Hepatocyte (in vitro differentiated cells): ENCODE measurements around the gene AKT1. TPM values are rescaled to one million over a fixed set of nuclear protein-coding genes. Genes with fewer than 3 reads are reported as not detected.

Source experiments
- DNase-seq: peaks from one replicate; pipeline ENCODE4 v3.0.0-alpha.2; 2016; ENCODE audit warnings: low spot score
- H2AFZ ChIP-seq: fragments of 200-600 bp; sonication (generic); 2 replicates; pipeline ENCODE4 v1.6.0; 2016; ENCODE audit warnings: antibody characterized with exemption, mild to moderate bottlenecking
- H3K27ac ChIP-seq: fragments of 200-600 bp; sonication (generic); 2 replicates; pipeline ENCODE4 v1.5.1; 2016; ENCODE audit warnings: mild to moderate bottlenecking
- H3K27me3 ChIP-seq: fragments of 200-600 bp; sonication (generic); 2 replicates; pipeline ENCODE4 v1.6.1; 2016
- H3K36me3 ChIP-seq: fragments of 200-600 bp; sonication (generic); replicated peaks from 2 replicates; pipeline ENCODE4 v1.5.1; 2016; ENCODE audit warnings: low read depth; ENCODE audit not compliant: insufficient read depth
- H3K4me1 ChIP-seq: fragments of 200-600 bp; sonication (generic); 2 replicates; pipeline ENCODE4 v1.5.1; 2016; ENCODE audit warnings: mild to moderate bottlenecking, moderate library complexity; ENCODE audit not compliant: insufficient read depth
- H3K4me2 ChIP-seq: fragments of 200-600 bp; sonication (generic); 2 replicates; pipeline ENCODE4 v1.6.0; 2016
- H3K4me3 ChIP-seq: fragments of 200-600 bp; sonication (generic); 2 replicates; pipeline ENCODE4 v1.5.1; 2016; ENCODE audit warnings: mild to moderate bottlenecking
- H3K79me2 ChIP-seq: fragments of 200-600 bp; sonication (generic); 2 replicates; pipeline ENCODE4 v1.6.0; 2017; ENCODE audit warnings: mild to moderate bottlenecking
- H3K9me2 ChIP-seq: fragments of 200-600 bp; sonication (generic); replicated peaks from 2 replicates; pipeline ENCODE4 v1.6.0; 2017; ENCODE audit warnings: mild to moderate bottlenecking; ENCODE audit not compliant: insufficient read depth
- H3K9me3 ChIP-seq: fragments of 200-600 bp; sonication (generic); 2 replicates; pipeline ENCODE4 v1.5.1; 2016; ENCODE audit warnings: low read depth, mild to moderate bottlenecking
- H4K20me1 ChIP-seq: fragments of 200-600 bp; sonication (generic); 2 replicates; pipeline ENCODE4 v1.6.0; 2016; ENCODE audit warnings: mild to moderate bottlenecking; ENCODE audit not compliant: insufficient read depth, poor library complexity, severe bottlenecking
- EZH2 ChIP-seq: fragments of 200-600 bp; sonication (generic); IDR thresholded peaks from 2 replicates; pipeline ENCODE4 v1.6.1; 2016; ENCODE audit warnings: antibody characterized with exemption, mild to moderate bottlenecking, borderline replicate concordance
- EZH2phosphoT487 ChIP-seq: fragments of 200-600 bp; sonication (generic); IDR thresholded peaks from one replicate; pipeline ENCODE4 v1.6.1; 2018; ENCODE audit warnings: antibody characterized with exemption, mild to moderate bottlenecking, low read depth, moderate library complexity; ENCODE audit not compliant: unreplicated experiment, severe bottlenecking
- whole genome bisulfite sequencing: methylation state at CpG from one replicate; pipeline ENCODE4 v1.1.6; 2016; ENCODE audit warnings: low lambda C conversion rate; ENCODE audit errors: missing lambda C conversion rate; 5-methylcytosine and 5-hydroxymethylcytosine counted together
- polyA plus RNA-seq: library from polyadenylated mRNA; unstranded; fragments of >200 nt; fragmentation: Nextera tagmentation; extraction: Ambion mirVana; gene quantifications from 2 replicates; pipeline ENCODE4 v1.2.1, GENCODE V29; 2016
- total RNA-seq: library from RNA; depleted of rRNA; stranded (reverse); fragments of >200 nt; gene quantifications from 2 replicates; pipeline ENCODE4 v1.2.3, GENCODE V29; 2014
- TF ChIP-seq, protein P1 (sequence below): fragments of 200-600 bp; sonication (generic); IDR thresholded peaks from 2 replicates; pipeline ENCODE4 v1.5.1; 2016; ENCODE audit warnings: antibody characterized with exemption, mild to moderate bottlenecking; ENCODE audit not compliant: poor library complexity

The AKT1 gene
- total and polyA plus RNA-seq, 2 experiments from 2014 or later = 124 to 159 TPM

DNA sequence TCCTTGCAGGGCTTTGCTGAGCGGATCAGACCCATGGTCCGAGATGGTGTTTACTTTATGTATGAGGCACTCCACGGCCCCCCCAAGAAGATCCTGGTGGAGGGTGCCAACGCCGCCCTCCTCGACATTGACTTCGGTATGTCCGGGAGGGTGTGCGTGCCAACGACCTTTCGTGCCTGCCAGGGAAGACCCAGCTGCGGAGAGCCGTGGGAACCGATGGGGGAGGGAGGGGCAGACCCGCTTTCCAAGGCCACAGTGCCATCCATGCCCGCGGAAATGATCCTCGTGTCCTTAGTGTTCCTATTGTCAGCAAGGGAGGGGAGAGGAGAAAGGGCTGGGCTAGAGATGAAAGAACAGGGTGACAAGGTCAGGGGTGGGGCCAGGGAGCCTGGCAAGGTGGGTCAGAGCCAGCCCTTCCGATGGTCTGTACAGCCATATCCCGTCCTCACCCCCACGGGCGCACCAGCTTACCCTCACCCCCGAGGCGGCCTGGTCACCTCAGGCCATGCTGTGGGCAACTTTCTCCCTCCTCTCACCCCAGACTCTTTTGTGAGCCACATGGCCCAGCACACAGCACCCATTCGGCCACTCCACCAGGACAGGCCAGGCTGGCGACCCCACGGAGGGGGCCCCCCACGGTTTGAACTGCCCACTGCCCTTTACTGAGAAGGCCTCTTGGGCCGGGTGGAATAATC, 54.3 kb downstream of the AKT1 start:
- H3K27me3 ChIP-seq = no peaks in the 10 kb centered on the region
- no peak overlapping the region for H3K27ac ChIP-seq
- no peak for DNase-seq
- peaks cover 3% of the 10 kb centered on the region for H3K4me1 ChIP-seq
- H3K79me2 ChIP-seq = no peaks in the 10 kb centered on the region
- H3K9me3 ChIP-seq = no peaks in the 10 kb centered on the region
- TF ChIP-seq EZH2phosphoT487 (no peak), EZH2 (no peak)
- TF ChIP-seq, protein P1, sequence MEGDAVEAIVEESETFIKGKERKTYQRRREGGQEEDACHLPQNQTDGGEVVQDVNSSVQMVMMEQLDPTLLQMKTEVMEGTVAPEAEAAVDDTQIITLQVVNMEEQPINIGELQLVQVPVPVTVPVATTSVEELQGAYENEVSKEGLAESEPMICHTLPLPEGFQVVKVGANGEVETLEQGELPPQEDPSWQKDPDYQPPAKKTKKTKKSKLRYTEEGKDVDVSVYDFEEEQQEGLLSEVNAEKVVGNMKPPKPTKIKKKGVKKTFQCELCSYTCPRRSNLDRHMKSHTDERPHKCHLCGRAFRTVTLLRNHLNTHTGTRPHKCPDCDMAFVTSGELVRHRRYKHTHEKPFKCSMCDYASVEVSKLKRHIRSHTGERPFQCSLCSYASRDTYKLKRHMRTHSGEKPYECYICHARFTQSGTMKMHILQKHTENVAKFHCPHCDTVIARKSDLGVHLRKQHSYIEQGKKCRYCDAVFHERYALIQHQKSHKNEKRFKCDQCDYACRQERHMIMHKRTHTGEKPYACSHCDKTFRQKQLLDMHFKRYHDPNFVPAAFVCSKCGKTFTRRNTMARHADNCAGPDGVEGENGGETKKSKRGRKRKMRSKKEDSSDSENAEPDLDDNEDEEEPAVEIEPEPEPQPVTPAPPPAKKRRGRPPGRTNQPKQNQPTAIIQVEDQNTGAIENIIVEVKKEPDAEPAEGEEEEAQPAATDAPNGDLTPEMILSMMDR = no peak
- H3K4me3 ChIP-seq = no peak overlapping the region
- H3K4me2 ChIP-seq = no peak overlapping the region
- no peak overlapping the region for H2AFZ ChIP-seq
- 93% methylated on average over 29 of the region's 29 CpGs for WGBS
- no peaks in the 10 kb centered on the region for H3K36me3 ChIP-seq
- H3K9me2 ChIP-seq = no peaks in the 10 kb centered on the region
- no peaks in the 10 kb centered on the region for H4K20me1 ChIP-seq

DNA sequence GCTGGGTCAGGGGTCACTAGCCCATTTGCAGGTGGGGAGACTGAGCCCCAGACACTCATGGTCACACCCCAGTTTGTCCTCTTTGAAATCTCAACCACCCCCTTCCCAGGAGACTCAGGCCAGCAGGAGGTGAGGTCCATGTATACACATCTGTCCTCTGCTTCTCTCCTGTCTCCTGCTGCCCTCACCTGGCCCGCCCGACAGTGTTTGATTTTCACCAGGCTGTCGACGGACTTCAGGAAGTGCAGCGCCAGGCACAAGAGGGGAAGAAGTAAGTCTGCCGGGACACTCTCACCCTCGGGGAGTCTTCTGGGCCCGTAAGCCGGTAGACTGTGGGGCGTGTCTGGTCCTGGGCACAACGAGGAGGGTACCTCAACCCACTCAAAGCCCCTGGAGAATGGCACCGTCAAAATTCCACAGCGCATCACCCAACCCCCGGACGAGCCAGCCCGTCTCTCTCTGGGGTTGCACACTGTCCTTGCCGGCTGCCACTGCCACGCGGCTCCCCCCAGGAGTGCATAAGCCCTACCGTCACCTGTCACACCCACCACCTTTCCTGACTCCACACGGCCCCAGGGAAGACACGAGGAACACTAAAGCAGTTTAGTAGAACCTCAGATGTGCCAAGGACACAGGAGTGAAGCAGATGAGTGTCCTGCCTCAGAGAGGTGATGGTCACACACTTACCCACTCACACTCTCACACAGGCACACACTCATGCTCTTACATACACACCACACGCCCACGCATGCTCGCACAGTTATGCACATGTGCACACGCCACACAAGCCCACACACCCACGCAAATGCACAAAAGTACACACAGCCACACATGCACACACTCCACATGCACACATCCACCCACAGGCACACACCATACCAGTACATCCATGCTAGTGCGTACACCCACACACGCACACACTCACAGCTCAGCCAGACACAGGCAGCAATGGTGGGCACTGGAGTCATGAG, 55.7 kb downstream of the AKT1 start:
- TF ChIP-seq EZH2phosphoT487 = no peak
- TF ChIP-seq, protein P1 = no peak
- TF ChIP-seq EZH2 = no peak
- DNase-seq = no peak
- Histone ChIP-seq H3K4me3 (no peak overlapping the region), H3K36me3 (no peaks in the 10 kb centered on the region), H3K9me2 (no peaks in the 10 kb centered on the region), H2AFZ (no peak overlapping the region), H3K79me2 (no peaks in the 10 kb centered on the region), H3K4me1 (peaks cover 13% of the 10 kb centered on the region), H3K27me3 (no peaks in the 10 kb centered on the region), H3K27ac (no peak overlapping the region), H3K9me3 (no peaks in the 10 kb centered on the region), H4K20me1 (no peaks in the 10 kb centered on the region), H3K4me2 (no peak overlapping the region)
- 88% methylated on average over 29 of the region's 29 CpGs for WGBS

DNA sequence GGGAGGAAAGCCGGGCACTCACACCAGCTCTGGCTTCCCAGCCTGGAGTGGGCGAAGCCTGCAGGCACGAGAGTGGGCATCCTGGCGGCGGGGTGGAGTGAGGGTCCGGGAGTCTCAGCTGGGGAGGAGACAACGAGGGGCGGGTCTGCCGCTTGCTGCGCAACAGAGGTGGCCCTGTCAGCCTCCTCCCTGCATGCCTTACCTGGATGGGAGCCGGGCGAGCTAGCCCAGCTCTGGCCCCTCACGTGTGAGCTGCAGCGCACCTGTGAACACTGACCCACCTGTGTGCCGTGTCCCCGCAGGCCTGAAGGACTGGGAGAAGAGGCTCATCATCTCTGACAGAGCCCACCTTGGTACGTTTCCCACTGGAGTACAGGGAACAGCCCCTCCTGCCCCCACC, 56.5 kb downstream of the AKT1 start:
- no peak for DNase-seq
- Histone ChIP-seq H3K4me2 (no peak overlapping the region), H3K4me1 (peaks cover 13% of the 10 kb centered on the region), H3K27me3 (no peaks in the 10 kb centered on the region), H3K79me2 (no peaks in the 10 kb centered on the region), H3K36me3 (no peaks in the 10 kb centered on the region), H3K9me2 (no peaks in the 10 kb centered on the region), H3K9me3 (no peaks in the 10 kb centered on the region), H4K20me1 (no peaks in the 10 kb centered on the region), H3K27ac (no peak overlapping the region), H2AFZ (no peak overlapping the region), H3K4me3 (no peak overlapping the region)
- WGBS = 92% methylated on average over 17 of the region's 17 CpGs
- no peak for TF ChIP-seq EZH2
- no peak for TF ChIP-seq EZH2phosphoT487
- TF ChIP-seq, protein P1 = no peak
